Posterior vena cava (tissue), 2 donors: Measurements from ENCODE around the gene MATN4. TPM values are rescaled to one million over a fixed set of nuclear protein-coding genes. Genes with fewer than 3 reads are reported as not detected.

ENCODE experiments used
- DNase-seq: peaks from one replicate; pipeline ENCODE4 v3.0.0-alpha.2; 2020; ENCODE audit warnings: low spot score
- intact Hi-C, 2 donors: fragments of 100-400 bp; cut with DNase I; formaldehyde crosslinking; loops; one replicate each; pipeline versions ENCODE4 v1.14.1 to v1.14.2; 2022 to 2023
- total RNA-seq, 2 donors: library from RNA; stranded (reverse); fragmentation: NEBNext Ultra II Directional; extraction: Animal tissue kit (Norgen Biotek cat#: 25700); gene quantifications; one replicate each; pipeline ENCODE4 v1.2.1, GENCODE V29; 2021
- donor health status: DM: yes; HTN: yes; CAD: no.
- donor health status: DM: yes; HTN: yes; CAD: no.

Gene MATN4
- total RNA-seq, 2 donors from 2014 or later, result 0.29 to 0.56 TPM

DNA sequence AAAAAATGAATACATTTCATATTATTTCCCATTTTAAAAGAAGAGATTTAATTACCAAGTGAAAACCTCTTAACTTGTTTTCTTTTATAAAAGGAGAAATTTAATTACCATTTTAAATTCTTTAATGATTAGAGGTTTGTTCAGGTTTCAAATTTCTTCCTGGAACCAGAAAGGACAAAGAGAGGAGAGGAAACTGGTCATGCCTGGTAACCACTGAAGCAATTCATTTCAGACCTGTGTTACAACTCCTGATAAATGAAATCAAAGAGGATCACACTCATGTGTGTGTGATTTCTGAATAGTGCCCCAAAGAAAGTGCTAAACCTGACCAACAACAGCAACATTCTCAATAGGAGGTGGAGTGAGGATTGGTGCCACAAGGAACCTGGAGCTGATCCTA lies 41.1 kb downstream of the MATN4 start:
- no peak for DNase-seq
- intact Hi-C loops, result no loop called here

DNA sequence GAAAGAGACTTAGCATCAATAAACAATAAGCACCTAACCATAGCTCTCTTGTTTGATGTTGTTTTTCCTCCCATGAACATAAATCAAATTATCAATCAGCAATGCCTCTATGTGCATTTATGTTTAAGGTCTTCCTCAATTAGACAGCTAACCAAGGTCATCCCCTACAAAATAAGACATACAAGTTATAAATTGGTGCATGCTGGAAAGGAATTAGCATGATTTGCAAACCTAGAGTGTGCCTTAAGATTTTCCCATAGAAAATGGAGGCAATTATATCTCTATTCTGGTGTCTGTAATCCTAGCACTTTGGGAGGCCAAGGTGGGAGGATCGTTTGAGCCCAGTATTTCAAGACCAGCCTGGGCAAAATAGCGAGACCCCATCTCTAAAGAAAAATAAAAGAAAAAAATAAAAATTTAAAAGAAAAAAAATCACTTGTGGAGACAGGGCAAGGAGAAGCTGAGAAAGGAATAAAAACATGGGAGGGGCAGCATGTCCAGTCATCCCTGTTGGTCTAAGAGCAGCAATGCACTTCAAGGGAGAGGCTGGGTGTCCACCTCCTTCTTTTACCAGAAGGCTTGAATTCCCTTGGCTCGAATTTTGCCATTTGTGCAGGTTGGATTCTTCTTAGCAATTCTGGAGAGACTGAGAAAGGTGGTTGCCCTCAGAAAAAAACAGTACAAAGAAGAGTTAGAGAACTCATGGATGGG lies 44.4 kb downstream of the MATN4 start:
- intact Hi-C loops, result no loop called here
- DNase-seq, result no peak

DNA sequence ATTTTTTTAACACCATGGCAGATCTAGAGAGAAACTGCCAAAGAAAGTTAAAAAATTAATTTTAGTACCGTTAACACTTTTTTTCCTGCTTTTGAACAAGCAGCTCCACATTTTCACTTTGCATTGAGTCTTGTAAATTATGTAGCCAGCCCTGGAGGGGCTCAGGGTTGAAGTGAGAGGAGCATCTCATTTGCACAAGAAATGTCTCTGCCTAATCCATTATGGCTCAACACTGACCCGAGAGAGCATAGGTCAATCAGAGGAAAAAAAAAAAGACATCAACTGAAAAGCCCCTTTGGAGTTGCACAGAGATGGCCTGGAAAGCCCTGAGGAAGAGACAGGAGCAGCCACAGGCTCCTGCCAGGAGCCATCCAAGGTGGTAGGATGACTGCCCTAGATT lies 49.4 kb downstream of the MATN4 start:
- intact Hi-C loops, result no loop called here
- no peak for DNase-seq

DNA sequence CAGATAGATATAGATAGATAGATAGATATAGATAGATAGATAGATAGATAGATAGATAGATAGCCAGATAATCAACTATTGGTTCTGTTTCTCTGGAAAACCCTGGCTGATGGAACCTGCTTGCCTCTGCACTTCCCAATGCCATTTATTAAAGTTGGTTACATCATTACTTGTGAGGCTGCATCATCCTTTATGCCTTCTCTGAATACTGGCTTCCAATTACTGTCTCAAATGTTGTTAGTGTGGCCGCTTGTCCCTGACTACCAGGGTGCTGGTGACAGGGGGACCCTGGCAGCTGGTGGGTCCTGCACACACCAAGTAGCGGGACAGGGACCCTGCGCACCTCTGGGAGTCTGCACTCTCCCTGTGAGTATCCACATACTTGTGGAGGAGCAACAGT lies 49.8 kb downstream of the MATN4 start:
- no peak for DNase-seq
- intact Hi-C loops, result no loop called here

DNA sequence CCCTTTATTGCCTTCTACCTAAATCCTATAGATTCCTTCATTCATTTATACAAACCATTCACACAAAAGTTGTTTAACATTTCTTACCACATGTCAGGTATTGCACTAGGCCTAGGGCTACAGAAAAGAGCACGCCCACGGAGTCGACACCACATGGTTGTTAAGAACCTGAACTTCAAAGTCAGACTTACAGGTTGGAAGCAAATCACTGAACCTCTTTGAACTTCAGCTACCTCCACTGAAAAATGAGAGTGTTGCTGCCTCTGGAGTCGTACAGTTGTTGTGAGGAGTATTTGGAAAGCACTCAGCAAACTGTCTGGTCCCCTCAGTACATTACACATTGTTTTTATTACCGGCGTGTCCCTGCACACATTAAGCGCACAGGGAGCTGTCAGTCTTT lies 50.4 kb downstream of the MATN4 start:
- no peak for DNase-seq
- intact Hi-C loops, result no loop called here

DNA sequence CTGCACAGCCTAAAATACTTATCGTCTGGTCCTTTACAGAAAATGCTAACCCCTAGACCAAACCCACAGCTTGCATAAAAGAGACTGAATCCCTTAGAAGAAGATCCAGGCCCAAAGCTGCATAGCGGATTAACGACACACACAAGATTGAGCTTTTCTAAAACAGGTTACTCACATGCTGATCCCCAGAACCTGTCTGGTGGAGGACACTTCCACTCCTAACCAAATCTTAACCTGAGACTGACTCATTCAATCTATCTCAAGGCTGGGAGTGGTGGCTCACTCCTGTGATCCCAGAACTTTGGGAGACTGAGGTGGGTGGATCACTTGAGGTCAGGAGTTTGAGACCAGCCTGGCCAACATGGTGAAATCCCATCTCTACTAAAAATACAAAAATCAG lies 50.9 kb downstream of the MATN4 start:
- no peak for DNase-seq
- intact Hi-C loops, result no loop called here

DNA sequence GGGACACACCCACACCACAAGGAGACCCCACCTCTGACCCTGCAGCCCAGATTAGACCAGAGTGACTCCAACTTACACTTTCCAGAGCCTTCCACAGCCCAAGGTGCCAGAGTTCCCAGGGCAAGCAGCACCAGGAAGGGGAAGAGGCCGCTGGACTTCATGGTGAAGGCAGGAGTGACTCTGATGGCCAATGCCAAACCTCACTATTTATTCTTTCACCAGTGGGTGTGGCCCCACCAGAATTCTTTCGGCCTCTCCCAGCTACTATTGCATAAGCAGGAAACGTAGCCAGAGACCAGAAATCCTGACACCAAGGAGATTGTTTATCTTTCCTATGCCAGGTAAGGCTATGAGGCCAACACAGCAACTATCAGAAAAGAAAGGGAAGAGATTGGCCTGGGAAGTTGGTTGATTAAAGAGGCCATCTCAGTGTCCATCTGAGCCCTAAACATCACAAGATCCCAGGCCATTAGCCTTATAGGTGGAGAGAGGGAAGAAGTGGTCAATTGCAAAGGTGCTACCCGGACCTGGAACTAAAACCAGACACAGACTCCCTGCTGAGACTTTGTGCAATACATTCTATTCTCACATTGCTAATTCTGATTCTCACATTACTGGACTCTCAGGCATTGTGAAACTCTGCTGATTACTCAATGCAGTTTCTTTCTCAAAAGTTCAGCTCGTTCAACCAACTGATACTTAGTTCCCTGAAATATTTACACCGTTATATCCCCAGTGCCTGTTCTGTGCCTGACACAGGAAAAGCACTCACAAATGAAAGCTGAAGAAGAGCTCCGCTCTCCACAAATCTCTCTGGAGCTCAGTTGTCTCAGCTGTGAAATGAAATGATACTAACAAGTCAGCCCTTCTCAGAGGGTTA lies 53.5 kb downstream of the MATN4 start, which contains the start of gene SLPI:
SLPI (minus strand) TSS at position 182 of the 880 bp plus-strand sequence; CDS start at position 161, 21 bp downstream.
- DNase-seq, result no peak
- intact Hi-C loops, result no loop called here

DNA sequence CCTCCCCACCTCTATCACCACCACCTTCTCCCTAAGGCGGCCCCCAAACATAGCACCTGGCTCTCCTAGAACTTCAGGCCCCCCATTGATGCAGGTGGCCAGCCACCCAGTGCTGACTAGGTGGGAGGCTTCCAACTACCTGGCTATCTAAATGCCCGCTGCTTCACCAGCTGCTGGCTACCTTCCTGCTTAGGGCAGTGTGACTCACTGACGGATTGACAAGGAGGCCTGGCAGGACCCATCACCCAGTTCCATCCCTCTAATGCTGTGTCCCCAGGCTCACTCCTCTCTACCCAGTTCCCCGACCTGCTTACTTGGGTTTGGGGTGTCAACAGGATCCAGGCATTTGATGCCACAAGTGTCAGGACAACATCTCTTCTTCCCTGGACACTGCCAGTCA lies 54.8 kb downstream of the MATN4 start:
- intact Hi-C loops, result no loop called here
- no peak for DNase-seq

DNA sequence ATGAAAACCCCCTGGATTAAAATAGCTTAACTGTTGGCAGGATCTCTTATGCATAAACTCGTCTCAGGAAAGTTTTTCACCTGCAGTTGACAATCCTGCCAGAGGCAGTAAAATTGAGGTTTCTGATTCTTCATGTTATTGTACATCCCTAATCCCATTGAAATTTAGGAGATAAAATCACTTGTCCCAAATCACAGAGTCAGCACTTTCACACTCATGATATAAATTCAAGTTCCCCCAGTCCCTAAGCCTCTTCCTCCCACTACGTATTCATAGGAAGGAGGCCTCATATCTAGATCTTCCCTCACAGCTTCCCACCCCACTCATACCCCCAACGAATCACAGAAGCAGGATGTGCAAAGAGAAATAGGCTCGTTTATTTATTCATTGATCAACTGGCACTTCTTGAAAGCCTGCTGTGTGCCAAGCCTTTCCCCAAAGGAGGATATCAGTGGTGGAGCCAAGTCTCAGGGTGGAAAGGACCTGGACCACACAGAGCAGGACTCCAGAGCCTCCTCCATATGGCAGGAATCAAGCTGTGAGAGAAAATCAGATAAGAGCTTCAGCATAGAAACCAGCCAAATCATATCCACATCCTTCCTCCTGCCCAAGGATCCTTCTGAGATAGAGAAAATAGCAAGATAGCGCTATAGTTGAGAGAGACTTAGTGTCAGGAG lies 56.1 kb downstream of the MATN4 start:
- DNase-seq, result no peak
- intact Hi-C loops, result no loop called here

DNA sequence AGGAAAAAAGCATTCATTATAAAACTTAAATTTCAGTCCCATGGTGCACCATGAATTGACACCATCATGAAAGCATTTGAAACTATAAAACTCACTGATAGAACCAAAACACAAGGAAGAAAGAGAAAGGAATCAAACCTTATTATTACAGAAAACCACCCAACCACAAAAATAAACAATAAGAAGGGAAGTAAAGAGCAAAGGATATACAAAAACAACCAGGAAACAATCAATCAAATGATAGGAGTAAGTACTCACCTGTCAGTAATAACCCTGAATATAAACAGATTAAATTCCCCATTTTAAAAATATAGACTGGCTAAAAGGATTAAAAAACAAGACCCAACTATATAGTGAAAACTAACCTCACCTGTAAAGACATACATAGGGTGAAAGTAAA lies 59.5 kb downstream of the MATN4 start:
- intact Hi-C loops, result no loop called here
- DNase-seq, result no peak

DNA sequence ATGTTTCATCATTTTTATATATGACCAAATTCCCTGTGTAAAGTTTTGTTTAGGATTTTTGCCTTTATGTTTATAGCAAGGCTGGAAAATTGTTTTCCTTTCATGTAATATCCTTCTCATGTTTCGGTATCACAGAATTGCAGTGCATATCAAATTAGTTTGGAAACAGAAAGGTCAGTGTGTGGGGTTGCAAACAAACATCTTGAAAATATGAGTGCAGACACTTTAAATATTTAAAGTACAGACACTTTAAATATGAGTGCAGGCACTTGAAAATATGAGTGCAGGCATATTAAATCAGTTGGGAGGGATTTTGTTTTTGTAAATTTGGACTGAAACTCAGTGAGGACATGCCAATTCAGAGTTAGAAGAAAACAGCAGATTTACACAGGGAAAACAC lies 60.2 kb downstream of the MATN4 start:
- intact Hi-C loops, result no loop called here
- no peak for DNase-seq

DNA sequence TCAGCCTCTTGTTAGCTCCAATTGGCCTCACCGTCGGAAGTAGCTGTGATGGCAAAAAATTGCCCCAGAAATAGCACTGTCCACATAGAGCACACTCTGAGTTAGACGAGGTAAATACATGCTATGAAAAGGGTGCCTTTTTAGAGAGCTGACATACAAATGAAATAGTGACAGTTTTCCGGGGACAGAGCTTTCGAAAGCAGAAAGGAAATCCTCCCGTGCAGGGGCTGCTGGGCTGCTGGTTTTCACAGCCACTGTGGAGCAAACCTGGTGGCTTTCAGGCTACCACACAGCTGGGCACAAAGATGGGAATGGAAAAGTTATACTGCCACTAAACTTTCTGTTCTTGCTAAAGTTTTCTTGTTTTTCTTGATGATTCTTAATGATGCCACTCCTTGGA lies 62.0 kb downstream of the MATN4 start:
- DNase-seq, result no peak
- intact Hi-C loops, result no loop called here

Other genes with a start within 250 kb of the MATN4 start
- gene KCNS1, start 207.2 kb downstream of the MATN4 start, total RNA-seq, result not detected
- not detected for gene WFDC5, start 193.1 kb downstream of the MATN4 start, total RNA-seq
- gene WFDC12, start 183.8 kb downstream of the MATN4 start, total RNA-seq, result not detected
- not detected for gene PI3, start 133.4 kb downstream of the MATN4 start, total RNA-seq
- not detected for gene SEMG1, start 101.3 kb downstream of the MATN4 start, total RNA-seq
- not detected for gene SEMG2, start 86.9 kb downstream of the MATN4 start, total RNA-seq
- 10 to 100 TPM; 14.6 to 74.0 TPM for gene SLPI, start 53.7 kb downstream of the MATN4 start, total RNA-seq
- not detected for gene RBPJL, start 1.5 kb downstream of the MATN4 start, total RNA-seq
- gene SDC4, start 40.1 kb upstream of the MATN4 start, total RNA-seq, result 100 to 1,000 TPM in 1 of 2 donors, 10 to 100 TPM in 1; 85.7 to 104 TPM
- 10 to 100 TPM; 21.8 to 22.6 TPM for gene SYS1, start 54.9 kb upstream of the MATN4 start, total RNA-seq
- gene TP53TG5, start 70.0 kb upstream of the MATN4 start, total RNA-seq, result 1 to 10 TPM; 1.4 to 2.0 TPM
- 100 to 1,000 TPM; 119 to 141 TPM for gene DBNDD2, start 100.0 kb upstream of the MATN4 start, total RNA-seq
- 100 to 1,000 TPM; 120 to 138 TPM for gene PIGT, start 107.8 kb upstream of the MATN4 start, total RNA-seq
- 10 to 100 TPM; 38.0 to 57.7 TPM for gene WFDC2, start 161.5 kb upstream of the MATN4 start, total RNA-seq
- not detected for gene SPINT3, start 207.3 kb upstream of the MATN4 start, total RNA-seq
- not detected for gene WFDC6, start 231.2 kb upstream of the MATN4 start, total RNA-seq
- gene EPPIN, start 239.1 kb upstream of the MATN4 start, total RNA-seq, result not detected